ENCODE data around the gene ZNF692.
"Not testable (repeated sequence)": the region's sequence is repeated elsewhere in the genome, so short reads cannot be mapped to it uniquely, and the experiment has no call there.

Gene ZNF692

GRCh38 chr1:248805876-248806275 lies 53.0 kb downstream of the ZNF692 start:
- no peak for FAIRE-seq

DNA sequence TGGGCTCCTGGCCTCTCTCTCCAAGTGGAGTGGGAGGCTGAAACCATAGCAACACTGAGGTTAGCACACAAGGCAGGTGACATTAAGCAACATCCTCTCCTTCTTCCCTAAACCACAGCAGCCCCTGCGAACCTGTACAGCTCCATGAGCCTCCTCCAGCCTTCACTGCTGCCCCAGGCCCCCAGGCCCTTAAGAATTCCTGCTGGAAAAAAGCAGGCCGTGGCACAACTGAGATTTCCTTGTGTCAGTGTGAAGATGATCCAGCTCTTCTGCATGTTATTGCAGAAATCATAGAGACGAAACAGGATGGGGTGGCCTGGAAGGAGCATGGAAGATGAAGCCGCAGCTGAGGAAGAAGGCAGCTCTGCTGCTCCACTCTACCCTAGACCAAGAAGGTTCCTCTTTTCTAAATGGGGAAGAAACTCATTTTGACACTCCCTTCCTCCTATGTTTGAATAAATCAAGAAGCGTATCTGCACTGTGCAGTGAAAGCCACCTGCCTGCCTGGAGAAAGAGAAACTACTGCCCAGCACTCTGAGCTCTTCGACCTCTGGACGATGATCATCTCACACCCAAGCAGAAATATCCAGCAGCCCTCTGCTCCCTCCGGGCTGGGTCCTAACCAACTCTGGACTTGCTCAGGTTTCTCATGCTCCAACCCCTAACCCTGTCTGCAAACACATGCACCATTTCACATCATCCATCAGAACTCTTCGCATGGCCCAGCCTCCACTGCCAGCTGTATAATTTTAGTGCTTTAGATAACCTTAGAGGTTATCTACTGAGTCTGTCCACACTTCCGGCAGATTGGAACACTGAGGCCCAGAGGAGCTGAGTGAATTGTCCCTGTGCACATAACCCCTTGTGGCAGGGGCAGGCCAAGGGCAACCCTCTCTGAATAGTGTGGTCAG lies 53.9 kb downstream of the ZNF692 start:
- FAIRE-seq = no peak

DNA sequence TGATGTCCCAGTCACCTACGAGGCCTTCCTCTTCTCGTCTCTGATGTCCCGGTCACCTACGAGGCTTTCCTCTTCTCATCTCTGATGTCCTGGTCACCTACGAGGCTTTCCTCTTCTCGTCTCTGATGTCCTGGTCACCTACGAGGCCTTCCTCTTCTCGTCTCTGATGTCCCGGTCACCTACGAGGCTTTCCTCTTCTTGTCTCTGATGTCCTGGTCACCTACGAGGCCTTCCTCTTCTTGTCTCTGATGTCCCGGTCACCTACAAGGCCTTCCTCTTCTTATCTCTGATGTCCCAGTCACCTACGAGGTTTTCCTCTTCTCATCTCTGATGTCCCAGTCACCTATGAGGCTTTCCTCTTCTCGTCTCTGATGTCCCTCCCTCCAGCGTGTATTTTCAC lies 55.4 kb downstream of the ZNF692 start:
- not testable (repeated sequence) for FAIRE-seq

DNA sequence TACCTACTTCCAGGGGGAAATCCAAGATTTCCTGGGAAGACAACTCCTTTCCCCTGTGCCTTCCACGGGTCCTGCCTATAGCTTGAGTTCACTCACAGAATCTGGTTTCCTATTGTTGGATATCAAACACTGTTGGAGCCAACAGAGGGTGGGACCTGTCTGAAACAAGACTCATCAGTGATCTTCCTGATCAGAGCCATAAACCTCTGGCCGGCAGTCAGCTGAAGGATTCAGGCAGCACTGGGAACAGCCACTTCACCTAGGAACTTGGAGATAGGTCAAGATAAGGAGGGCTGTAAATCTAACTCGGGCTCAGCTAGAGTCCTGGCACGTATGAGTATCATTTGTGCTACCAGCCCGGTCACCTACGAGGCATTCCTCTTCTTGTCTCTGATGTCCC lies 56.4 kb downstream of the ZNF692 start:
- FAIRE-seq = no peak

DNA sequence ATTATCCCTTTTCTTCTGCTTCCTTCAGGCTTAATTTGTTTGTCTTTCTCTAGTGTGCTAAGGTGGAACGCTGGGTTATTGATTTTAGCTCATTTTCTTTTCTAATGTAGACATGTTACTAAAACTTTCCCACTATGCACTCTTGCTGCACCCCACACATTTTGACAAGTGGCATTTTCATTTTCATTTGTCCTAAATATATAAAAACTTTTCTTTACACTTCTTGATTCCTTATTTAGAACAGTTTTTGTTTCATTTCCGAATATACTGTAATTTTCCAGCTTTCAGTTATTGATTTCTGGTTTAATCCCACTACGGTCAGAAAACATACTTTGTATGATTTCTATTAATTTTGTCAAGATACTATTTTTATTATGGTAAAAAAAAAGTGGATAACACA lies 58.4 kb downstream of the ZNF692 start:
- FAIRE-seq = no peak
